Measurements from ENCODE around the gene RNF180.

Gene RNF180

GRCh38 chr5:64156261-64156660 is 9.4 kb upstream of the RNF180 start:
- Histone ChIP-seq H4K8ac (ENCODE audit: low read depth, low read length) (no peak overlapping the region), H2BK120ac (ENCODE audit: low read depth, low read length) (no peak overlapping the region), H3K23ac (ENCODE audit: low read length) (no peak overlapping the region), H3K4me2 (ENCODE audit: low read length) (no peak overlapping the region), H3K36me3 (ENCODE audit: control insufficient read depth, insufficient read depth, low read length) (no peaks in the 10 kb centered on the region), H2AK5ac (ENCODE audit: low read length) (no peak overlapping the region), H2BK15ac (replicated peaks; ENCODE audit: low read depth) (no peak overlapping the region), H2BK5ac (ENCODE audit: low read length) (no peak overlapping the region), H3K9ac (ENCODE audit: low read length) (no peak overlapping the region), H3K27ac (ENCODE audit: low read depth, low read length) (no peak overlapping the region), H3K56ac (ENCODE audit: low read length) (no peak overlapping the region), H3K79me2 (ENCODE audit: control insufficient read depth, insufficient read depth, low read length) (no peaks in the 10 kb centered on the region), H4K5ac (ENCODE audit: low read length) (no peak overlapping the region), H3K27me3 (ENCODE audit: insufficient read depth, low read length, poor library complexity) (no peaks in the 10 kb centered on the region), H3K4ac (ENCODE audit: low read depth, low read length) (no peak overlapping the region), H3K4me3 (ENCODE audit: low read length) (no peak overlapping the region), H3K4me1 (ENCODE audit: control insufficient read depth, low read depth, low read length) (no peaks in the 10 kb centered on the region), H3K18ac (ENCODE audit: low read length) (no peak overlapping the region), H3K79me1 (ENCODE audit: low read length) (no peaks in the 10 kb centered on the region)
- WGBS (ENCODE audit: extremely low coverage, insufficient coverage, low lambda C conversion rate): no CpG with 5 or more reads among the region's 1 CpG
- no peak for DNase-seq

- H3K27ac ChIP-seq (ENCODE audit: low read depth, low read length): no peak overlapping the region
- no peak for DNase-seq
- no peak overlapping the region for H4K8ac ChIP-seq (ENCODE audit: low read depth, low read length)
- no peak overlapping the region for H3K4ac ChIP-seq (ENCODE audit: low read depth, low read length)
- no peak overlapping the region for H3K4me2 ChIP-seq (ENCODE audit: low read length)
- H3K27me3 ChIP-seq (ENCODE audit: insufficient read depth, low read length, poor library complexity): no peaks in the 10 kb centered on the region
- no peak overlapping the region for H3K4me3 ChIP-seq (ENCODE audit: low read length)
- H2BK120ac ChIP-seq (ENCODE audit: low read depth, low read length): no peak overlapping the region
- no peak overlapping the region for H3K23ac ChIP-seq (ENCODE audit: low read length)
- H2BK15ac ChIP-seq (replicated peaks; ENCODE audit: low read depth): no peak overlapping the region
- no peak overlapping the region for H4K5ac ChIP-seq (ENCODE audit: low read length)
- H3K9ac ChIP-seq (ENCODE audit: low read length): no peak overlapping the region
- no peak overlapping the region for H3K18ac ChIP-seq (ENCODE audit: low read length)
- no CpG with 5 or more reads among the region's 2 CpGs for WGBS (ENCODE audit: extremely low coverage, insufficient coverage, low lambda C conversion rate)
- no peaks in the 10 kb centered on the region for H3K79me2 ChIP-seq (ENCODE audit: control insufficient read depth, insufficient read depth, low read length)
- no peaks in the 10 kb centered on the region for H3K79me1 ChIP-seq (ENCODE audit: low read length)
- H3K36me3 ChIP-seq (ENCODE audit: control insufficient read depth, insufficient read depth, low read length): no peaks in the 10 kb centered on the region
- no peak overlapping the region for H2BK5ac ChIP-seq (ENCODE audit: low read length)
- H3K56ac ChIP-seq (ENCODE audit: low read length): no peak overlapping the region
- no peaks in the 10 kb centered on the region for H3K4me1 ChIP-seq (ENCODE audit: control insufficient read depth, low read depth, low read length)
- H2AK5ac ChIP-seq (ENCODE audit: low read length): no peak overlapping the region
Observed at GRCh38 chr5:64158827-64159226, 6.8 kb upstream of the RNF180 start.

- Histone ChIP-seq H3K27ac (ENCODE audit: low read depth, low read length) (no peak overlapping the region), H2BK120ac (ENCODE audit: low read depth, low read length) (no peak overlapping the region), H3K4me2 (ENCODE audit: low read length) (no peak overlapping the region), H3K23ac (ENCODE audit: low read length) (no peak overlapping the region), H3K79me2 (ENCODE audit: control insufficient read depth, insufficient read depth, low read length) (no peaks in the 10 kb centered on the region), H2BK5ac (ENCODE audit: low read length) (no peak overlapping the region), H4K5ac (ENCODE audit: low read length) (no peak overlapping the region), H3K4me1 (ENCODE audit: control insufficient read depth, low read depth, low read length) (no peaks in the 10 kb centered on the region), H3K4ac (ENCODE audit: low read depth, low read length) (no peak overlapping the region), H3K18ac (ENCODE audit: low read length) (no peak overlapping the region), H3K36me3 (ENCODE audit: control insufficient read depth, insufficient read depth, low read length) (no peaks in the 10 kb centered on the region), H3K27me3 (ENCODE audit: insufficient read depth, low read length, poor library complexity) (no peaks in the 10 kb centered on the region), H3K9ac (ENCODE audit: low read length) (no peak overlapping the region), H3K79me1 (ENCODE audit: low read length) (no peaks in the 10 kb centered on the region), H4K8ac (ENCODE audit: low read depth, low read length) (no peak overlapping the region), H3K4me3 (ENCODE audit: low read length) (no peak overlapping the region), H2AK5ac (ENCODE audit: low read length) (no peak overlapping the region), H2BK15ac (replicated peaks; ENCODE audit: low read depth) (no peak overlapping the region), H3K56ac (ENCODE audit: low read length) (no peak overlapping the region)
- no peak for DNase-seq
- no CpG with 5 or more reads among the region's 6 CpGs for WGBS (ENCODE audit: extremely low coverage, insufficient coverage, low lambda C conversion rate)
Observed at GRCh38 chr5:64160201-64160600, 5.4 kb upstream of the RNF180 start.

- H3K79me1 ChIP-seq (ENCODE audit: low read length): no peaks in the 10 kb centered on the region
- H3K18ac ChIP-seq (ENCODE audit: low read length): no peak overlapping the region
- WGBS (ENCODE audit: extremely low coverage, insufficient coverage, low lambda C conversion rate): no CpG with 5 or more reads among the region's 3 CpGs
- no peak overlapping the region for H3K9ac ChIP-seq (ENCODE audit: low read length)
- no peak for DNase-seq
- H3K4ac ChIP-seq (ENCODE audit: low read depth, low read length): no peak overlapping the region
- no peaks in the 10 kb centered on the region for H3K4me1 ChIP-seq (ENCODE audit: control insufficient read depth, low read depth, low read length)
- H3K23ac ChIP-seq (ENCODE audit: low read length): no peak overlapping the region
- no peak overlapping the region for H3K56ac ChIP-seq (ENCODE audit: low read length)
- no peaks in the 10 kb centered on the region for H3K79me2 ChIP-seq (ENCODE audit: control insufficient read depth, insufficient read depth, low read length)
- H3K4me2 ChIP-seq (ENCODE audit: low read length): no peak overlapping the region
- H2BK120ac ChIP-seq (ENCODE audit: low read depth, low read length): no peak overlapping the region
- H4K8ac ChIP-seq (ENCODE audit: low read depth, low read length): no peak overlapping the region
- no peaks in the 10 kb centered on the region for H3K36me3 ChIP-seq (ENCODE audit: control insufficient read depth, insufficient read depth, low read length)
- H2BK15ac ChIP-seq (replicated peaks; ENCODE audit: low read depth): no peak overlapping the region
- no peak overlapping the region for H2AK5ac ChIP-seq (ENCODE audit: low read length)
- H3K4me3 ChIP-seq (ENCODE audit: low read length): no peak overlapping the region
- H3K27ac ChIP-seq (ENCODE audit: low read depth, low read length): no peak overlapping the region
- H3K27me3 ChIP-seq (ENCODE audit: insufficient read depth, low read length, poor library complexity): no peaks in the 10 kb centered on the region
- H4K5ac ChIP-seq (ENCODE audit: low read length): no peak overlapping the region
- no peak overlapping the region for H2BK5ac ChIP-seq (ENCODE audit: low read length)
Observed at GRCh38 chr5:64161420-64161819, 4.2 kb upstream of the RNF180 start.

- Histone ChIP-seq H3K56ac (ENCODE audit: low read length) (no peak overlapping the region), H4K5ac (ENCODE audit: low read length) (no peak overlapping the region), H3K4ac (ENCODE audit: low read depth, low read length) (no peak overlapping the region), H2BK120ac (ENCODE audit: low read depth, low read length) (no peak overlapping the region), H3K79me1 (ENCODE audit: low read length) (no peaks in the 10 kb centered on the region), H2BK5ac (ENCODE audit: low read length) (no peak overlapping the region), H3K23ac (ENCODE audit: low read length) (no peak overlapping the region), H3K27me3 (ENCODE audit: insufficient read depth, low read length, poor library complexity) (no peaks in the 10 kb centered on the region), H3K9ac (ENCODE audit: low read length) (no peak overlapping the region), H3K36me3 (ENCODE audit: control insufficient read depth, insufficient read depth, low read length) (no peaks in the 10 kb centered on the region), H3K4me2 (ENCODE audit: low read length) (no peak overlapping the region), H2BK15ac (replicated peaks; ENCODE audit: low read depth) (no peak overlapping the region), H3K27ac (ENCODE audit: low read depth, low read length) (no peak overlapping the region), H3K18ac (ENCODE audit: low read length) (no peak overlapping the region), H3K4me3 (ENCODE audit: low read length) (no peak overlapping the region), H3K4me1 (ENCODE audit: control insufficient read depth, low read depth, low read length) (no peaks in the 10 kb centered on the region), H2AK5ac (ENCODE audit: low read length) (no peak overlapping the region), H4K8ac (ENCODE audit: low read depth, low read length) (no peak overlapping the region), H3K79me2 (ENCODE audit: control insufficient read depth, insufficient read depth, low read length) (no peaks in the 10 kb centered on the region)
- no peak for DNase-seq
Observed at GRCh38 chr5:64163135-64163534, 2.5 kb upstream of the RNF180 start.

GRCh38 chr5:64163746-64164145 is 1.9 kb upstream of the RNF180 start:
- Histone ChIP-seq H2BK15ac (replicated peaks; ENCODE audit: low read depth) (no peak overlapping the region), H3K56ac (ENCODE audit: low read length) (no peak overlapping the region), H3K9ac (ENCODE audit: low read length) (no peak overlapping the region), H3K79me1 (ENCODE audit: low read length) (no peaks in the 10 kb centered on the region), H3K36me3 (ENCODE audit: control insufficient read depth, insufficient read depth, low read length) (no peaks in the 10 kb centered on the region), H3K4me2 (ENCODE audit: low read length) (no peak overlapping the region), H3K23ac (ENCODE audit: low read length) (no peak overlapping the region), H2BK120ac (ENCODE audit: low read depth, low read length) (no peak overlapping the region), H2BK5ac (ENCODE audit: low read length) (no peak overlapping the region), H3K4me1 (ENCODE audit: control insufficient read depth, low read depth, low read length) (no peaks in the 10 kb centered on the region), H2AK5ac (ENCODE audit: low read length) (no peak overlapping the region), H3K79me2 (ENCODE audit: control insufficient read depth, insufficient read depth, low read length) (no peaks in the 10 kb centered on the region), H3K4me3 (ENCODE audit: low read length) (no peak overlapping the region), H4K5ac (ENCODE audit: low read length) (no peak overlapping the region), H3K4ac (ENCODE audit: low read depth, low read length) (no peak overlapping the region), H4K8ac (ENCODE audit: low read depth, low read length) (no peak overlapping the region), H3K27me3 (ENCODE audit: insufficient read depth, low read length, poor library complexity) (no peaks in the 10 kb centered on the region), H3K18ac (ENCODE audit: low read length) (no peak overlapping the region), H3K27ac (ENCODE audit: low read depth, low read length) (no peak overlapping the region)
- DNase-seq: no peak
- WGBS (ENCODE audit: extremely low coverage, insufficient coverage, low lambda C conversion rate): no CpG with 5 or more reads among the region's 4 CpGs
